GM12878 (cell line): ENCODE data around the gene RGL1. TPM values are rescaled to one million over a fixed set of nuclear protein-coding genes. Genes with fewer than 3 reads are reported as not detected.

ENCODE experiments used
- ATAC-seq: fragments of 200-7000 bp; cut with Tn5 transposase; 3 replicates; pipeline ENCODE4 v1.9.1; 2020; ENCODE audit warnings: mild to moderate bottlenecking, moderate library complexity
- BruUV-seq: library from RNA; stranded (reverse); fragments of 400-500 nt; replicated peaks from 2 replicates; lab custom pipeline; 2021; lab: Mats Ljungman, UMichigan
- CTCF ChIA-PET: fragments of 300-600 bp; sonication (Branson Sonifier 250); formaldehyde crosslinking; extraction: SDS; loops from one replicate; lab custom pipeline; 2021; ENCODE audit warnings: inconsistent platforms; lab: Yijun Ruan, JAX
- POLR2A ChIA-PET: fragments of 350-600 bp; formaldehyde crosslinking; extraction: SDS; loops from one replicate; lab custom pipeline; 2021; ENCODE audit warnings: inconsistent platforms; lab: Charles Lee
- RAD21 ChIA-PET: fragments of 300-600 bp; sonication (Branson Sonifier 250); formaldehyde crosslinking; loops from one replicate; lab custom pipeline; 2023; ENCODE audit warnings: antibody characterized with exemption; ENCODE audit not compliant: unreplicated experiment; lab: Charles Lee
- SMC1A ChIA-PET: fragments of 300-600 bp; sonication (Branson Sonifier 250); formaldehyde crosslinking; loops from one replicate; lab custom pipeline; 2023; ENCODE audit not compliant: unreplicated experiment, uncharacterized antibody; lab: Charles Lee
- DNase-seq: peaks from one replicate; pipeline ENCODE4 v3.0.0-alpha.2; 2011; ENCODE audit warnings: low read depth, low spot score
- FAIRE-seq: peaks from 3 replicates; lab custom pipeline; 2011; peaks lifted over from hg19 to GRCh38; lab: Jason Lieb, UNC
- H2AFZ ChIP-seq: 2 replicates; pipeline ENCODE4 v1.6.0; 2011; ENCODE audit warnings: low read depth, low read length, control low read depth; ENCODE audit not compliant: control insufficient read depth
- H3K27ac ChIP-seq: 2 replicates; pipeline ENCODE4 v1.5.1; 2011; ENCODE audit warnings: control low read depth; ENCODE audit not compliant: control insufficient read depth, insufficient read depth
- H3K27me3 ChIP-seq, 2 experiments: replicated peaks in 1 of 2; 2 replicates each; pipeline versions ENCODE4 v1.6.0 to v1.6.1; 2011; ENCODE audit warnings: low read length in 1 of 2; ENCODE audit not compliant: control insufficient read depth in 2 of 2, insufficient read depth in 2 of 2
- H3K36me3 ChIP-seq, 2 experiments: 2 replicates each; pipeline ENCODE4 v1.5.1; 2011; ENCODE audit warnings: low read length in 1 of 2; ENCODE audit not compliant: control insufficient read depth in 2 of 2, insufficient read depth in 2 of 2
- H3K4me1 ChIP-seq: 2 replicates; pipeline ENCODE4 v1.6.1; 2011; ENCODE audit warnings: mild to moderate bottlenecking, low read length, moderate library complexity, mixed read lengths; ENCODE audit not compliant: control insufficient read depth, insufficient read depth
- H3K4me2 ChIP-seq: 2 replicates; pipeline ENCODE4 v1.6.0; 2011; ENCODE audit warnings: control low read depth; ENCODE audit not compliant: control insufficient read depth, insufficient read depth
- H3K4me3 ChIP-seq: fragments of 200-600 bp; sonication (generic); 2 replicates; pipeline ENCODE4 v1.5.1; 2016
- H3K79me2 ChIP-seq: 2 replicates; pipeline ENCODE4 v1.6.0; 2011; ENCODE audit warnings: low read length; ENCODE audit not compliant: control insufficient read depth, insufficient read depth
- H3K9ac ChIP-seq: 2 replicates; pipeline ENCODE4 v1.8.0; 2011; ENCODE audit warnings: low read length, control low read depth, mixed read lengths; ENCODE audit not compliant: control insufficient read depth, insufficient read depth
- H3K9me3 ChIP-seq: replicated peaks from 3 replicates; pipeline ENCODE4 v1.5.1; 2011; ENCODE audit warnings: mild to moderate bottlenecking, low read length; ENCODE audit not compliant: control insufficient read depth, insufficient read depth
- H4K20me1 ChIP-seq: 2 replicates; pipeline ENCODE4 v1.6.0; 2011; ENCODE audit not compliant: control insufficient read depth, insufficient read depth
- BCL11A ChIP-seq: IDR thresholded peaks from 2 replicates; pipeline ENCODE4 v1.6.1; 2011; ENCODE audit warnings: low read depth, low read length
- BHLHE40 ChIP-seq, 2 experiments: fragments of 450-650 bp in 1 of 2; IDR thresholded peaks; 2 replicates each; pipeline ENCODE4 v1.6.1; 2011 to 2017; ENCODE audit warnings: low read depth in 2 of 2, borderline replicate concordance in 1 of 2, improper control_type of control experiment in 1 of 2, low read length in 1 of 2, mild to moderate bottlenecking in 1 of 2
- CBFB ChIP-seq: IDR thresholded peaks from 2 replicates; pipeline ENCODE4 v1.6.1; 2016; ENCODE audit warnings: antibody characterized with exemption, low read depth
- EGR1 ChIP-seq, 2 experiments: IDR thresholded peaks; 1 replicate in 1 of 2; 2 replicates in 1 of 2; pipeline ENCODE4 v1.6.1; 2011 to 2012; ENCODE audit warnings: low read depth in 2 of 2, low read length in 2 of 2, borderline replicate concordance in 1 of 2, mild to moderate bottlenecking in 1 of 2, moderate library complexity in 1 of 2
- IKZF1 ChIP-seq: fragments of 450-650 bp; conservative IDR thresholded peaks from 2 replicates; pipeline ENCODE4 v1.6.1; 2017; ENCODE audit warnings: antibody characterized with exemption, mild to moderate bottlenecking
- IRF4 ChIP-seq: IDR thresholded peaks from 2 replicates; pipeline ENCODE4 v1.6.1; 2011; ENCODE audit warnings: low read depth, low read length
- IRF5 ChIP-seq: fragments of 450-650 bp; IDR thresholded peaks from 2 replicates; pipeline ENCODE4 v1.6.1; 2017; ENCODE audit warnings: borderline replicate concordance
- KDM1A ChIP-seq: fragments of 200-600 bp; sonication (generic); IDR thresholded peaks from 2 replicates; pipeline ENCODE4 v1.6.1; 2016; ENCODE audit warnings: borderline replicate concordance
- MYC ChIP-seq: IDR thresholded peaks from 2 replicates; pipeline ENCODE4 v1.6.1; 2011; ENCODE audit warnings: mild to moderate bottlenecking, low read length, moderate library complexity, inconsistent platforms; ENCODE audit not compliant: insufficient read depth, insufficient replicate concordance, insufficient read length, severe bottlenecking
- NFIC ChIP-seq: IDR thresholded peaks from 2 replicates; pipeline ENCODE4 v1.6.1; 2012; ENCODE audit warnings: low read depth, mild to moderate bottlenecking, inconsistent platforms, low read length, moderate library complexity
- NRF1 ChIP-seq: conservative IDR thresholded peaks from 2 replicates; pipeline ENCODE4 v1.6.1; 2011; ENCODE audit warnings: mild to moderate bottlenecking, low read depth, low read length, improper control_type of control experiment
- PKNOX1 ChIP-seq: fragments of 450-650 bp; IDR thresholded peaks from 2 replicates; pipeline ENCODE4 v1.6.1; 2016; ENCODE audit warnings: mild to moderate bottlenecking
- PRDM15 ChIP-seq: fragments of 450-650 bp; formaldehyde crosslinking; IDR thresholded peaks from 2 replicates; pipeline ENCODE4 v1.4.0; 2020; ENCODE audit warnings: mild to moderate bottlenecking, moderate library complexity
- RELA ChIP-seq: fragments of 450-650 bp; IDR thresholded peaks from 2 replicates; pipeline ENCODE4 v1.8.0; 2014; ENCODE audit warnings: borderline replicate concordance; ENCODE audit not compliant: partially characterized antibody
- STAT1 ChIP-seq: fragments of 450-650 bp; conservative IDR thresholded peaks from 2 replicates; pipeline ENCODE4 v1.6.1; 2014; ENCODE audit warnings: antibody characterized with exemption, mild to moderate bottlenecking
- ZNF384 ChIP-seq: IDR thresholded peaks from 2 replicates; pipeline ENCODE4 v1.6.1; 2012; ENCODE audit warnings: low read depth, mild to moderate bottlenecking, low read length, improper control_type of control experiment, borderline replicate concordance
- ZNF622 ChIP-seq: fragments of 450-650 bp; IDR thresholded peaks from 2 replicates; pipeline ENCODE4 v1.6.1; 2017; ENCODE audit warnings: mild to moderate bottlenecking, inconsistent platforms
- in situ Hi-C: fragments of 300-500 bp; cut with MboI; formaldehyde crosslinking; loops from 9 replicates; pipeline ENCODE4 v1.14.3; 2018; ENCODE audit warnings: mixed read lengths
- intact Hi-C: fragments of 100-400 bp; cut with micrococcal nuclease; formaldehyde crosslinking; loops from one replicate; pipeline ENCODE4 v1.14.2; 2022; ENCODE audit not compliant: unreplicated experiment
- polyA plus RNA-seq, 11 experiments: library from polyadenylated mRNA; depleted of rRNA in 4 of 11; unstranded in 6 of 11; stranded (reverse) in 5 of 11; fragments of >200 nt; fragmentation: Nextera tagmentation in 4 of 11; fragmentation: Illumina TruSeq in 1 of 11; extraction: Ambion mirVana in 4 of 11; extraction: Trizol in 1 of 11; gene quantifications; 1 replicate in 1 of 11; 2 replicates in 10 of 11; pipeline versions ENCODE4 v1.2.1 to v1.2.3, GENCODE V29; 2011 to 2016; ENCODE audit warnings: inconsistent platforms in 2 of 11, missing spikeins in 2 of 11, low read depth in 1 of 11
- total RNA-seq, 4 experiments: library from RNA; depleted of rRNA in 3 of 4; stranded (reverse); fragments of >200 nt in 3 of 4; fragmentation: Illumina TruSeq in 1 of 4; extraction: Trizol in 1 of 4; gene quantifications; 2 replicates each; pipeline versions ENCODE4 v1.2.1 to v1.2.3, GENCODE V29; 2013 to 2021

The RGL1 gene
- total and polyA plus RNA-seq, 10 of the 15 experiments (the other 5 are each of a cell fraction or from before 2014, with no cell fraction given) = 8.1 to 25.0 (median 19.0) TPM

- POLR2A ChIA-PET = interaction anchor here (0.9 kb wide), 1 partner anchor 14 kb away, joined by 3 read pairs; no protein-coding TSS in a partner anchor
- BruUV-seq = no TSS peak
- SMC1A ChIA-PET = interaction anchor here (0.5 to 4.3 kb wide), 8 partner anchors 9 to 151 kb away, joined by 3 to 26 read pairs (median 4); no protein-coding TSS in a partner anchor
- no peak for FAIRE-seq
- H2AFZ ChIP-seq = no peak overlapping the region
- RAD21 ChIA-PET = no interaction called here
- H3K27me3 ChIP-seq = no peaks in the 10 kb centered on the region
- in situ Hi-C loops = no loop called here
- no peaks in the 10 kb centered on the region; the same call in 2 of the 3 replicates for H3K9me3 ChIP-seq
- no peak for DNase-seq
- intact Hi-C loops = no loop called here
- H3K79me2 ChIP-seq = peaks cover 52% of the 10 kb centered on the region
- no peak overlapping the region for H3K4me3 ChIP-seq
- H3K27ac ChIP-seq = no peak overlapping the region
- peaks cover 0 to 3% of the 10 kb centered on the region in 2 experiments; a peak in 3 of 4 replicates for H3K36me3 ChIP-seq
- TF ChIP-seq IRF4 (no peak), STAT1 (no peak), EGR1 (IDR thresholded peaks at IDR 0.05; ENCODE audit: borderline replicate concordance in 1 of 2, low read depth in 2 of 2, low read length in 2 of 2) (no peak), PKNOX1 (no peak), KDM1A (no peak), MYC (no peak), ZNF622 (no peak), RELA (no peak), BHLHE40 (IDR thresholded peaks at IDR 0.05; ENCODE audit: borderline replicate concordance in 1 of 2, low read depth in 2 of 2, low read length in 1 of 2) (no peak), IRF5 (no peak), PRDM15 (CRISPR knock-in tag) (no peak), BCL11A (no peak), NRF1 (no peak), CBFB (no peak), NFIC (no peak), IKZF1 (no peak), ZNF384 (no peak)
- H3K4me1 ChIP-seq = peaks cover 7% of the 10 kb centered on the region; the same call in 1 of the 2 replicates
- CTCF ChIA-PET = interaction anchor here (0.9 to 1.1 kb wide), 2 partner anchors 10 to 11 kb away, joined by 3 to 4 read pairs; no protein-coding TSS in a partner anchor
- no peak for ATAC-seq
- no peak overlapping the region for H3K4me2 ChIP-seq
- no peak overlapping the region for H3K9ac ChIP-seq
- no peaks in the 10 kb centered on the region for H4K20me1 ChIP-seq
Measured at GRCh38 chr1:183827801-183828200, 22.9 kb downstream of the RGL1 start.
